ENCODE measurements around the gene ATRN. TPM values are rescaled to one million over a fixed set of nuclear protein-coding genes. Genes with fewer than 3 reads are reported as not detected.

ATRN gene
- total and polyA plus RNA-seq, 2 experiments from 2014 or later, result 2.2 to 18.3 TPM

- H2AFZ ChIP-seq, result no peak overlapping the region
- H3K4me2 ChIP-seq, result no peak overlapping the region
- H3K79me2 ChIP-seq (replicated peaks; ENCODE audit: insufficient read depth), result no peaks in the 10 kb centered on the region
- no peaks in the 10 kb centered on the region for H3K27me3 ChIP-seq (ENCODE audit: insufficient read depth)
- H3F3A ChIP-seq (replicated peaks; ENCODE audit: low read depth), result no peaks in the 10 kb centered on the region
- no peaks in the 10 kb centered on the region for H3K4me1 ChIP-seq (ENCODE audit: insufficient read depth)
- H3K4me1 Mint-ChIP-seq, result no peaks in the 10 kb centered on the region
- H3K27me3 Mint-ChIP-seq (ENCODE audit: insufficient read depth, low read depth, poor library complexity), result no peaks in the 10 kb centered on the region
- no peaks in the 10 kb centered on the region for H3K9me3 Mint-ChIP-seq
- H3K4me3 ChIP-seq, result no peak overlapping the region
- H3K4me3 Mint-ChIP-seq, result no peak overlapping the region
- DNase-seq (ENCODE audit: low spot score) (no peak), ATAC-seq (no peak)
- TF ChIP-seq CREB1 (CRISPR knock-in tag; IDR thresholded peaks at IDR 0.05; ENCODE audit: low read depth) (no peak), ETS1 (IDR thresholded peaks at IDR 0.05) (no peak), CTCF (conservative IDR thresholded peaks at IDR 0.05; ENCODE audit: low read depth in 2 of 2) (no peak), JUNB (IDR thresholded peaks at IDR 0.05; ENCODE audit: unreplicated experiment) (no peak), STAT1 (IDR thresholded peaks at IDR 0.05; ENCODE audit: unreplicated experiment) (no peak)
- no peaks in the 10 kb centered on the region for H3K36me3 ChIP-seq (ENCODE audit: insufficient read depth)
- no peak overlapping the region for H3K27ac Mint-ChIP-seq
- H4K20me1 ChIP-seq (replicated peaks; ENCODE audit: insufficient read depth), result no peaks in the 10 kb centered on the region
- no peaks in the 10 kb centered on the region for H3K36me3 Mint-ChIP-seq (ENCODE audit: low read depth)
- no peak overlapping the region for H3K27ac ChIP-seq (ENCODE audit: low read depth)
- no peaks in the 10 kb centered on the region for H3K9me2 ChIP-seq (ENCODE audit: insufficient read depth)
Observed at GRCh38 chr20:3545401-3545925, 74.6 kb downstream of the ATRN start.

GRCh38 chr20:3547906-3548305 lies 77.1 kb downstream of the ATRN start:
- H3K27me3 ChIP-seq (ENCODE audit: insufficient read depth), result no peaks in the 10 kb centered on the region
- Mint-ChIP-seq H3K36me3 (ENCODE audit: low read depth) (no peaks in the 10 kb centered on the region), H3K27ac (no peak overlapping the region), H3K9me3 (no peaks in the 10 kb centered on the region), H3K4me3 (no peak overlapping the region), H3K27me3 (ENCODE audit: insufficient read depth, low read depth, poor library complexity) (no peaks in the 10 kb centered on the region), H3K4me1 (no peaks in the 10 kb centered on the region)
- H3K4me1 ChIP-seq (ENCODE audit: insufficient read depth), result no peaks in the 10 kb centered on the region
- H3K9me2 ChIP-seq (ENCODE audit: insufficient read depth), result no peaks in the 10 kb centered on the region
- H3F3A ChIP-seq (replicated peaks; ENCODE audit: low read depth), result no peaks in the 10 kb centered on the region
- TF ChIP-seq ZNF462 (CRISPR knock-in tag; IDR thresholded peaks at IDR 0.05), result no peak
- TF ChIP-seq ETS1 (IDR thresholded peaks at IDR 0.05), result no peak
- H3K4me3 ChIP-seq, result no peak overlapping the region
- H2AFZ ChIP-seq, result no peak overlapping the region
- no peaks in the 10 kb centered on the region for H3K36me3 ChIP-seq (ENCODE audit: insufficient read depth)
- ATAC-seq (no peak), DNase-seq (ENCODE audit: low spot score) (no peak)
- no peaks in the 10 kb centered on the region for H3K79me2 ChIP-seq (replicated peaks; ENCODE audit: insufficient read depth)
- no peak overlapping the region for H3K4me2 ChIP-seq
- H3K27ac ChIP-seq (ENCODE audit: low read depth), result no peak overlapping the region
- H4K20me1 ChIP-seq (replicated peaks; ENCODE audit: insufficient read depth), result no peaks in the 10 kb centered on the region
